ENCODE results near the gene BICC1.
"Not testable (repeated sequence)": the region's sequence is repeated elsewhere in the genome, so short reads cannot be mapped to it uniquely, and the experiment has no call there.

BICC1 gene

DNA sequence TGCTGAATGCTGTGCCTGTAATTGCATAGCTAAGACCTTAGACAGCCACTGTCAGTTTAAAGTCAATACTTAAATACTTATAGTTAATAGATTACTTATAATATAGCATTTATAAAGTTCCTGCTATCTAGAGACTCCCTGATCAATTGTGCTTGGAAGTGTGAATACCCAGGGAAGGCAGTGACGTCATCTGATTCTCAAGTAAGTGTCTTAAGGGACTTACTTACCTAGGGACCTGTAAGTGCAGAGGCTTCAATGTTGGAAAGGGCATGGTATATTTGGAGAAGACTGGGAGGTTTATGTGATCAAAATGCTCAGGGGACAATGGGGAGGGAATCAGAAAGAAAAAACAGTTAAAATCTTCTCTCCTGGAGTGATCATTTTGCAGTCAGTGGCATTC lies 55.0 kb downstream of the BICC1 start:
- no peak for DNase-seq (ENCODE audit: low spot score)

- DNase-seq (ENCODE audit: low spot score): no peak
Observed at GRCh38 chr10:58568428-58568935, 55.8 kb downstream of the BICC1 start.

GRCh38 chr10:58570307-58570723 lies 57.6 kb downstream of the BICC1 start:
- no peak for DNase-seq (ENCODE audit: low spot score)

- no peak for DNase-seq (ENCODE audit: low spot score)
Observed at GRCh38 chr10:58570979-58571378, 58.3 kb downstream of the BICC1 start.

DNA sequence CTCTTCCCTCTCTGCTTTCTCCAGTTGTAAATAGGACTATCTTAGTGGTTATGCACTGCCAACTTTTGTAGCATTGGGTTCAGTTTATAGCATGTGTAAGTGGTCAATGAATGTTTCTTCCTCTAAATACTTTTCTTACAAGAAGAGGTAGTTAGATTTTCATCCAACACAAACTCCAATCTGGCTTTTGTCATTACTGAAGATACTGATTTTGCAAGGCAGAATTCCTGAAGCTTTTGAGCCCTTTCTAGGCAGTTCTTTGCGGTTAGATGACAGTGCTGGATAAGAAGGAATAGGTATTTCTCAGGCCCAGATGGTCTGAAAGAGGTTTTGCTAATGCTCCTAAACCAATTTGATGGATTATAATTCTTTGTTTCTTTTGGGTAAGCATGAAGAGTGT lies 60.5 kb downstream of the BICC1 start:
- no peak for DNase-seq (ENCODE audit: low spot score)

GRCh38 chr10:58574058-58574457 lies 61.4 kb downstream of the BICC1 start:
- DNase-seq (ENCODE audit: low spot score): no peak

DNA sequence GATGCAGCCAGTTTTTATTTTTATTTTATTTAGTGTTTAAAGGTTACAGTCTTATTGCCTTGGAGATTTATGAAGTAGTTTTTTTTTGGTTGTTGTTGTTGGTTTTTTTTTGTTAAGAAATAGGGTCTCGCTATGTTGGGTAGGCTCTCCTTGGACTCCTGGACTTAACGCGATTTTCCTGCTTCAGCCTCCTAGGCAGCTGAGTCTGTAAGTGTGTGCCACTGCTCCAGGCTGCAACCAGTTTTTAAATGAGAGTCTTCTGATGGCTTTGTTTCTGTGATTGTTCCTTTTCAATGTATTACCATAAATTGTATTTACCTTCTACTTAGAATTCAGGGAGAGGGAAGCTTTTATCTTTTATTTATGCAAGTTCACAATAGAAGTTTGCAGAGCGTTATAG lies 62.8 kb downstream of the BICC1 start:
- DNase-seq (ENCODE audit: low spot score): no peak

- DNase-seq (ENCODE audit: low spot score): no peak
Observed at GRCh38 chr10:58576751-58577436, 64.2 kb downstream of the BICC1 start.

- no peak for DNase-seq (ENCODE audit: low spot score)
Observed at GRCh38 chr10:58577437-58577777, 64.7 kb downstream of the BICC1 start.

- no peak for DNase-seq (ENCODE audit: low spot score)
Observed at GRCh38 chr10:58578366-58578765, 65.7 kb downstream of the BICC1 start.

- DNase-seq (ENCODE audit: low spot score): no peak
Observed at GRCh38 chr10:58579011-58579655, 66.5 kb downstream of the BICC1 start.

GRCh38 chr10:58582045-58582444 lies 69.4 kb downstream of the BICC1 start:
- no peak for DNase-seq (ENCODE audit: low spot score)

- no peak for DNase-seq (ENCODE audit: low spot score)
Observed at GRCh38 chr10:58585435-58585834, 72.8 kb downstream of the BICC1 start.

DNA sequence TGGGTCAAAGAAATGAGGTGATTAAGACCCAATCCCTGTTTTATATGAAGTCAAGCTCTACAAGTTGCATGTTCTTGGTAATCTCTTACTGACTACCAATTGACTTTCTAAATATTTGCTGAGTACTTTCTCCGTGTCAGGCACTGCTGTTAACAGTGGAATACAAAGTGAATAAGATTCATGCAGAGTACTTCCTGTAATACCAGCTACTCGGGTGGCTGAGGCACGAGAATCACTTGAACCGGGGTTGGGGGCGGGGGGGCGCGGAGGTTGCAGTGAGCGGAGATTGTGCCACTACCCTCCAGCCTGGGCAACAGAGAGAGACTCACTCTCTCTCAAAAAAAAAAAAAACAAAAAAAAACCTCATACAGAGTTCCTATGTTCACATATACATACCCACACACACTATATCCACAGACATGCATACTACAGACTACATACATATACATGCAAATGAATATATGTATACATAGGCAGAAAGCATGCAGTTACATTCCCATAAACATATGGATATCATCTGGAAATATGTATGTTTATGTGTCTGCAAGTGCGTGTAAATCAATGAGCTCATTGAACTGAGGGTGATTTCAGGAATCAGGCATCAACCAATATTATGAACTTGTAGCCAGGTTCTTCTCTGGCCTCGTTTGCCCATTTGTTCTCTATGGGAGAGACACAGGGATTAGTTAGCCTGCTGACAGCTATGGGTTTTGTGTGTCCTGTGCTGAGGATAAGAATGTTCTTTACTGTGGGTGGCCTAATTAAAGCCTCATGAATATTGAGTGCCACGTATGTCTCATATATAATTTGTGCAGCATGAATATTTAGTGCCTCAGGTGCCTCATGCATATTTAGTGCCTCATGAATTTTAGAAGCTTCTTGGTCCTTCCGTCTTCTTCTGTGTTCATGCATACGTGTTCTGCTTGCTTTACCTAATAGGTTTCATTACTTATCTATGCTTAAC lies 73.9 kb downstream of the BICC1 start:
- DNase-seq (ENCODE audit: low spot score): no peak

GRCh38 chr10:58587676-58588075 lies 75.0 kb downstream of the BICC1 start:
- DNase-seq (ENCODE audit: low spot score): no peak

DNA sequence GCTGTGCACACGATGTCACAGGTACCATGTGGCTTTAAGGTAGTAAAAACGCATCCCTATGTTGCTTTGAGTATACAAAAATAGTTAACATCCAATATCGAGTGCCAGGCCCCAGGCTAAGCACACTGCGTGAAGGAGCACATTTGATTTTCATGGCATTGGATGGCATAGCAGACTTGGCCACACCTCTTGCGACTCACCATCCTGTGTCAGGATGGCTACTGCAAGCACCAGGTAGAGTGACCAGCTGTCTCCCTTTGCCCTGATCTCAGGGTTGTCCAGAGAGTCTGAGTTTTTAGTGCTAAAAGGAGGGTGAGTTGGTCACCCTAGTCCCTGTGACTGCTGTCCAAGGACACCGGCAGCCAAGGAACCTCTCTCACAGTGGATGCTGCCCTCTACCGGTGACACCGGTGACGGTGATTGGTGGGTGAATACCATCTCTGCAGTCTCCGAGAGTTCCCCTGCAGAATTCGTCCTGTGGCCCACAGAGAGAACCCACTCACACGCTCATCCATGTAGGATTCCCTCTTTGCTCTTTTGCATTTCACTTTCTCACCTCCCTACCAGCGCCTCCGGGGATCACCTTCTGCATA lies 76.1 kb downstream of the BICC1 start:
- no peak for DNase-seq (ENCODE audit: low spot score)

DNA sequence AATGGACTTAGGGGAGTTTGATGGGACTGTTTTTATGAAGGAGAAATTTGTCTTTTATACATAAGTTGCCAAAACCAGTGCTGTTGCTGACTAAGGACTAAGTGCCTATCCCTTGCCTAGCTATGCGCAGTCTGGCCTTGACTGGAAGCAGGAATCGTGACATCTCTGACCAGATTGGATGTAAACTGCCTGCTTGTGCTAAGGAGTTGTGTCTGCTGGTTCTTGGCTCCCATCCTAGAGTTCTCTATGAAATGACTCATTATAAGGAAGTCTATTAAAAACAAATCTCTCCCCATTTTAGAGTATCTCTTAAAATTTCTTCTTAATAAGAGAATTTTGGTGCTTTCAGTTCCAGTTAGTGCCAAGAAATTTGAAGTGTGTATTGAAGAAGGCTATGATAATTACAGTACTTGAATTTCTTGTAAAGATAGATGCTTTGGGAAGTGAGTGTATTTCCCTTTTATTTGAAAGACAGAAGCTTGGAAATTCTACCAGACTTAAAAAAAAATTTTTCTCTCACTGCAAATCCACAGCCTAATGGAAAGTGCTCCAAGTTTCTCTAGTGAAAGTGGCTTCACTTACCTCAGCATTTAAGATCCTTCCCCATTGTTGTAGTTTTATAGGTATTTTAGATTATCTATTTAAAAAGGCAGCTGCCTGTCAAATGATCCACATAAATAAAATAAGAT lies 77.6 kb downstream of the BICC1 start:
- DNase-seq (ENCODE audit: low spot score): no peak

DNA sequence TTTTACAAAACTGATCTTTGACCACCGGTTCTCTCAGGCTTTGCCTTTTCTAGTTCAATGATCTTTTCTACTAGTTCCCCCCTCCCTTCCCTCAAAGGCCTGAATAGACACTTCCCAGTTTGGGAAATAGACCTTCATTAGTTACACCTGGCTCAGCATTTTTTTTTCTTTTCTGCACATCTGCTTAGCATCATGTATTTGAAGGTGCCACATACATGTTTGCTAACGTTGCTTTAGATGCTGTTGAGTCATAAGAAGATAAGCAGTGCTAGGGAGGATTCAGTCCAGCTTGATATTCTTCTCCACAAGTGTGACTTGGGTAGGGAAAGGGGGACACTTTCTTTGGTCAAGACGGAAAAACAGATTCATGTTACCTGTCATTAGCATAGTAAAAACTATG lies 78.3 kb downstream of the BICC1 start:
- DNase-seq (ENCODE audit: low spot score): no peak

- no peak for DNase-seq (ENCODE audit: low spot score)
Observed at GRCh38 chr10:58593008-58593407, 80.3 kb downstream of the BICC1 start.

DNA sequence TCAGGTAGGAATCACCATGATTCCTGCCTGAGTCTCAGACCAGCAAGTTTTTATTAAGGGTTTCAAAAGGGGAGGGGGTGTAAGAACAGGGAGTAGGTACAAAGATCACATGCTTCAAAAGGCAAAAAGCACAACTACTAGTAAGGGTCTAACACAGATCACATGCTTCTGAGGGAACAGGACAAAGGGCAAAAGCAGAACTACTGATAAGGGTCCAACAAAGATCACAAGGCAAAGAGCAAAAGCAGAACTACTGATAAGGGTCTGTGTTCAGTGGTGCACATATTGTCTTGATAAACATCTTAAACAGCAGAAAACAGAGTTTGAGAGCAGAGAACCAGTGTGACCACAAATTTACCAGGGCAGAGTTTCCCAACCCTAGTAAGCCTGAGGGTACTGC lies 84.5 kb downstream of the BICC1 start:
- not testable (repeated sequence) for DNase-seq (ENCODE audit: low spot score)

- no peak for DNase-seq (ENCODE audit: low spot score)
Observed at GRCh38 chr10:58599927-58600553, 87.4 kb downstream of the BICC1 start.
